Forelimb muscle (tissue), 1 donor: ENCODE data around the gene TMEM87B. TPM values are rescaled to one million over a fixed set of nuclear protein-coding genes. Genes with fewer than 3 reads are reported as not detected.
"Not testable (repeated sequence)": the region's sequence is repeated elsewhere in the genome, so short reads cannot be mapped to it uniquely, and the experiment has no call there.

Experiments
- DNase-seq: peaks from one replicate; pipeline ENCODE4 v3.0.0-alpha.2; 2013; ENCODE audit warnings: low read depth
- polyA plus RNA-seq: library from polyadenylated mRNA; unstranded; fragments of 120-200 nt; gene quantifications from one replicate; pipeline ENCODE4 v1.2.1, GENCODE V29; 2013; ENCODE audit not compliant: insufficient read length

Gene TMEM87B
- polyA plus RNA-seq, 1 donor, result 11.8 TPM

GRCh38 chr2:112129060-112129459 lies 74.0 kb downstream of the TMEM87B start:
- no peak for DNase-seq

- no peak for DNase-seq
Observed at GRCh38 chr2:112133344-112133743, 78.3 kb downstream of the TMEM87B start.

- DNase-seq, result no peak
Observed at GRCh38 chr2:112134120-112134519, 79.1 kb downstream of the TMEM87B start.

GRCh38 chr2:112136096-112136495 lies 81.0 kb downstream of the TMEM87B start:
- no peak for DNase-seq

- DNase-seq, result no peak
Observed at GRCh38 chr2:112137516-112138158, 82.6 kb downstream of the TMEM87B start.

- no peak for DNase-seq
Observed at GRCh38 chr2:112138159-112139032, 83.3 kb downstream of the TMEM87B start, which contains the start of gene FBLN7. Gene FBLN7, plus strand, starts transcription at chr2:112138385. Its CDS starts 271 bp downstream, at chr2:112138656.

- DNase-seq, result not testable (repeated sequence)
Observed at GRCh38 chr2:112139033-112139614, 84.1 kb downstream of the TMEM87B start.

GRCh38 chr2:112139661-112140204 lies 84.7 kb downstream of the TMEM87B start:
- not testable (repeated sequence) for DNase-seq

- no peak for DNase-seq
Observed at GRCh38 chr2:112140205-112140802, 85.2 kb downstream of the TMEM87B start.

GRCh38 chr2:112140899-112141625 lies 86.0 kb downstream of the TMEM87B start:
- no peak for DNase-seq

- DNase-seq, result no peak
Observed at GRCh38 chr2:112141626-112142007, 86.5 kb downstream of the TMEM87B start.

GRCh38 chr2:112142525-112143078 lies 87.5 kb downstream of the TMEM87B start:
- DNase-seq, result no peak

GRCh38 chr2:112143150-112143549 lies 88.1 kb downstream of the TMEM87B start:
- no peak for DNase-seq

- no peak for DNase-seq
Observed at GRCh38 chr2:112144966-112145365, 89.9 kb downstream of the TMEM87B start.

- DNase-seq, result peak; percentile 22
Observed at GRCh38 chr2:112147382-112148168, 92.5 kb downstream of the TMEM87B start.

GRCh38 chr2:112148477-112148876 lies 93.4 kb downstream of the TMEM87B start:
- no peak for DNase-seq

GRCh38 chr2:112149194-112149593 lies 94.1 kb downstream of the TMEM87B start:
- no peak for DNase-seq

GRCh38 chr2:112149866-112150435 lies 94.9 kb downstream of the TMEM87B start:
- DNase-seq, result no peak

- DNase-seq, result no peak
Observed at GRCh38 chr2:112150447-112150846, 95.4 kb downstream of the TMEM87B start.

- DNase-seq, result no peak
Observed at GRCh38 chr2:112150851-112151250, 95.8 kb downstream of the TMEM87B start.
